ENCODE measurements around the gene ARAP1.

DNA sequence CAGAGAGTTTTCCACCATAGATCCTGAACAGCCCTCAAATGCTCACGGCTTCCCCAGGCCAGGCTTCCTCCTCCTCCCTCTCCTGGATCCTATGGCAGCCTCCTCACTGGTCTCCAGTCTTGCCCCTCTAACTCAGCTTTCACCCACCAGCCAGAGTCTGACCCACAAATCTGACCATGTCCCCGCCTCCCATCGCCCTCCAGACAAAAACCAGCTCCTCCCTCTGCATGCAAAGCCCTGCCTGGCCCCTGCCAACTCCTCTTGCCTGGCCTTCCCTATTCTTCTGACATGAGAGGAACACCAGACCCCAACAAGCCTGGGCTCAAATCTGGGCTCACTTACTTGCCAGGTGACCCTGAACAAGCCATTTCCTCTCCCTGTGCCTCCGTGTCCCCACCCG lies 45.6 kb downstream of the ARAP1 start:
- TF ChIP-seq, protein P1, sequence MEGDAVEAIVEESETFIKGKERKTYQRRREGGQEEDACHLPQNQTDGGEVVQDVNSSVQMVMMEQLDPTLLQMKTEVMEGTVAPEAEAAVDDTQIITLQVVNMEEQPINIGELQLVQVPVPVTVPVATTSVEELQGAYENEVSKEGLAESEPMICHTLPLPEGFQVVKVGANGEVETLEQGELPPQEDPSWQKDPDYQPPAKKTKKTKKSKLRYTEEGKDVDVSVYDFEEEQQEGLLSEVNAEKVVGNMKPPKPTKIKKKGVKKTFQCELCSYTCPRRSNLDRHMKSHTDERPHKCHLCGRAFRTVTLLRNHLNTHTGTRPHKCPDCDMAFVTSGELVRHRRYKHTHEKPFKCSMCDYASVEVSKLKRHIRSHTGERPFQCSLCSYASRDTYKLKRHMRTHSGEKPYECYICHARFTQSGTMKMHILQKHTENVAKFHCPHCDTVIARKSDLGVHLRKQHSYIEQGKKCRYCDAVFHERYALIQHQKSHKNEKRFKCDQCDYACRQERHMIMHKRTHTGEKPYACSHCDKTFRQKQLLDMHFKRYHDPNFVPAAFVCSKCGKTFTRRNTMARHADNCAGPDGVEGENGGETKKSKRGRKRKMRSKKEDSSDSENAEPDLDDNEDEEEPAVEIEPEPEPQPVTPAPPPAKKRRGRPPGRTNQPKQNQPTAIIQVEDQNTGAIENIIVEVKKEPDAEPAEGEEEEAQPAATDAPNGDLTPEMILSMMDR (conservative IDR thresholded peaks at IDR 0.05 in 1 of 2, IDR thresholded peaks at IDR 0.05 in 1 of 2; ENCODE audit: low read depth in 1 of 2, low read length in 2 of 2): no peak
- no peak for TF ChIP-seq EZH2 (IDR thresholded peaks at IDR 0.05; ENCODE audit: low read length, missing control alignments)
